GM06990 (cell line): Measurements from ENCODE around the gene NDUFA13.

Experiments used
- DNase-seq: peaks from one replicate; pipeline ENCODE4 v3.0.0-alpha.2; 2011; ENCODE audit not compliant: insufficient read length; ENCODE audit errors: extremely low read depth
- H3K27me3 ChIP-seq: replicated peaks from 2 replicates; pipeline ENCODE4 v1.6.0; 2011; ENCODE audit warnings: low read length; ENCODE audit not compliant: control insufficient read depth, insufficient read depth
- H3K36me3 ChIP-seq: 2 replicates; pipeline ENCODE4 v1.5.1; 2011; ENCODE audit warnings: low read length; ENCODE audit not compliant: control insufficient read depth, insufficient read depth
- H3K4me3 ChIP-seq: replicated peaks from 2 replicates; pipeline ENCODE4 v1.5.1; 2011; ENCODE audit warnings: low read depth, mild to moderate bottlenecking, control low read depth, low read length
- TF ChIP-seq, protein P1 (sequence below): IDR thresholded peaks from 2 replicates; pipeline ENCODE4 v1.5.1; 2011; ENCODE audit warnings: low read length, control low read depth, mild to moderate bottlenecking, inconsistent platforms; ENCODE audit not compliant: insufficient read depth, poor library complexity, severe bottlenecking

NDUFA13 gene

DNA sequence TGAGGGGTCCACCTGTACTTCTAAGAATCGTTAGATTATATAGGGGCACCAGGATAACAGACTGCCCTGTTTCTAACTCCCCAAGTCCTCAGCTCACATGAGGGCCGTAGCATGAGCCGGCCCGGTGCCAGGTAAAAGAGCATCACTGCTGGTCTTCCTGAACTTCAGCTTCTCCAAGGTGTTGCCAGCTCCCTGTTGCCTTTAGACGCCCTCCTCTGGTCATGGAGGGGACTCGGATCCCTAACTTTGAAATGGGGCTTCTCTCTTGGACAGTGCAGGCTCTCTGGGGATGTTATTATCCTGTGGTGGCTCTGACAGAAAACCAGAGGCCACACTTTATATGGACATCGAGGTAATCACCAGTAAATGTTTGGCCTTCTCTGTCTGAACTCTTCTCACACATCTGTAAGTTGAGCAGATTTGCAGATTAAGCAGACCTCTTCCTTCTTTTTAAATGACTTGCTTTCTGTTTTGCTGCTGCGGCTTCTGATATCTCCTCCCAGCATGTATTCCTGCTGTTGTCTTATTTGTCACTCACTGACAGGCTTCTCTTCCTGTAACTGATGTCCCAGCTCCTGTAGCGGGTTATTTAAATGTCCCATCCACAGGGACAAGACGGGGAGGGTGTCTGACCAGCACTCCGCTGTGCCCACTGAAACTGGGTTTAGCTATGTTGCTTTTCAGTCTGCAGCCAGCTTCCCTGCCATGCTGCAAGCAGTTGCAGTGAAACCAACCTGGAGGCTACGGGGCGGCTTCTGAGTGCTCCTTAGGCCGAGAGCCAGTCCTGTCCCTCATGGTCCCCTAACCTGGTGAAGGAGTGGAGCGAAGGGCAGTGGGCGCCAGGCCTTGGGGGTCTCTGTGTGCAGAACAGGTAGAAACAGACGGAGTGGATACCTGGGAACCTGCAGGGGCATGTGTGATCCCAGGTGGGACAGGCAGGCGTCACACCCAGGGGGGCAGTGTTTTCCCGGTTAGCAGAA is 39.9 kb upstream of the NDUFA13 start:
- Histone ChIP-seq H3K36me3 (peaks cover 8% of the 10 kb centered on the region), H3K4me3 (no peak overlapping the region), H3K27me3 (no peaks in the 10 kb centered on the region)
- DNase-seq = no peak
- TF ChIP-seq, protein P1, sequence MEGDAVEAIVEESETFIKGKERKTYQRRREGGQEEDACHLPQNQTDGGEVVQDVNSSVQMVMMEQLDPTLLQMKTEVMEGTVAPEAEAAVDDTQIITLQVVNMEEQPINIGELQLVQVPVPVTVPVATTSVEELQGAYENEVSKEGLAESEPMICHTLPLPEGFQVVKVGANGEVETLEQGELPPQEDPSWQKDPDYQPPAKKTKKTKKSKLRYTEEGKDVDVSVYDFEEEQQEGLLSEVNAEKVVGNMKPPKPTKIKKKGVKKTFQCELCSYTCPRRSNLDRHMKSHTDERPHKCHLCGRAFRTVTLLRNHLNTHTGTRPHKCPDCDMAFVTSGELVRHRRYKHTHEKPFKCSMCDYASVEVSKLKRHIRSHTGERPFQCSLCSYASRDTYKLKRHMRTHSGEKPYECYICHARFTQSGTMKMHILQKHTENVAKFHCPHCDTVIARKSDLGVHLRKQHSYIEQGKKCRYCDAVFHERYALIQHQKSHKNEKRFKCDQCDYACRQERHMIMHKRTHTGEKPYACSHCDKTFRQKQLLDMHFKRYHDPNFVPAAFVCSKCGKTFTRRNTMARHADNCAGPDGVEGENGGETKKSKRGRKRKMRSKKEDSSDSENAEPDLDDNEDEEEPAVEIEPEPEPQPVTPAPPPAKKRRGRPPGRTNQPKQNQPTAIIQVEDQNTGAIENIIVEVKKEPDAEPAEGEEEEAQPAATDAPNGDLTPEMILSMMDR = peak; percentile 26

DNA sequence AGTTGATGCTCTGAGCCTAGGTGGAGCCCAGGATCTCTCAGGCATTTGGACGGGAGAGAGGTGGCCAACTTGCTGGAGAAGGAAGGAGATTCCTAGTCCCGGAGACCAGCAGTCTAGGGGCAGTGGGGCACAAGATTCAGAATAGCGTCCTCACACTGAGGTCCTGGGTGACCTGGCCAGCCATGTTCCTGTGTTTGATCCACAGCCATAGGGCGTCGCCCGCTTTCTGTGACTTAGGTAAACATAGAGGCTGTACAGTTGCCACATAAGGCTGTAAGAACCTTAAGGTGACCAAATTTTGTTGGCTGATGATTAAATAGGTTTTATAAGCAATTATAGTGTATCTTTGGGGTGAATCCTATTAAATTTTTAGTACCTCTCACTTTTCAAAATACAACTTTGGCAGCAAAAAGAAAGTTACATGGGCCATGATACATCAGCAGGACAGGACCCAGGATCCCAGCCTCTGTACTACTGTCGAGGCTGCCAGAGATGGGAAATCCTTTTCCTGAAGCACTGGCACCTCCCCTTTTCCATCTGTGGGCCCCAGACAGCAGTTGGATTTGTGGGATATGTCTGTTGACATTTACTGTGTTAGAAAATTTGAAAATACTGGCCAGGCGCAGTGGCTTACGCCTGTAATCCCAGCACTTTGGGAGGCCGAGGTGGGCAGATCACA is 38.2 kb upstream of the NDUFA13 start:
- DNase-seq = no peak
- peaks cover 8% of the 10 kb centered on the region for H3K36me3 ChIP-seq
- TF ChIP-seq, protein P1 = no peak
- H3K4me3 ChIP-seq = no peak overlapping the region
- H3K27me3 ChIP-seq = no peaks in the 10 kb centered on the region

DNA sequence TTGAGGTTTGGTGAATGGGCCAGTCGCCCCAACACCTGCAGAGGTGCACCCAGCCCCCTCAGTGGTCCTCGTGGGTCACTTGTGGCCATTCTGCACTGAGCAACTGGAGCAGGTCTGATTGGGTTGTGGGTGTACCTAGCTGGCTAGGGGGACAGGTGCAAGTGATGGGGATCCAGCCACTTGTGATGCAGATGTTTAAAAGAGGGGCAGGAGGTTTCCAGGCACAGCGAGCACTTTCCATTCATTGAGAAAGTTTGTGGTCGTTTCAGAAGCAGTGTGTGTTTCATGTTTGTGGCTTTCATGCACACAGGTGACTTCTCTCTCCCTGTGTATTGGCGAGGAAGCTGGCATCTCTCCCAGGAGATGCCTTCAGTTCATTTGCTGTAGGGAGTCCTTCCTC is 35.3 kb upstream of the NDUFA13 start:
- Histone ChIP-seq H3K36me3 (peaks cover 7% of the 10 kb centered on the region), H3K27me3 (no peaks in the 10 kb centered on the region), H3K4me3 (no peak overlapping the region)
- no peak for DNase-seq
- TF ChIP-seq, protein P1 = no peak

DNA sequence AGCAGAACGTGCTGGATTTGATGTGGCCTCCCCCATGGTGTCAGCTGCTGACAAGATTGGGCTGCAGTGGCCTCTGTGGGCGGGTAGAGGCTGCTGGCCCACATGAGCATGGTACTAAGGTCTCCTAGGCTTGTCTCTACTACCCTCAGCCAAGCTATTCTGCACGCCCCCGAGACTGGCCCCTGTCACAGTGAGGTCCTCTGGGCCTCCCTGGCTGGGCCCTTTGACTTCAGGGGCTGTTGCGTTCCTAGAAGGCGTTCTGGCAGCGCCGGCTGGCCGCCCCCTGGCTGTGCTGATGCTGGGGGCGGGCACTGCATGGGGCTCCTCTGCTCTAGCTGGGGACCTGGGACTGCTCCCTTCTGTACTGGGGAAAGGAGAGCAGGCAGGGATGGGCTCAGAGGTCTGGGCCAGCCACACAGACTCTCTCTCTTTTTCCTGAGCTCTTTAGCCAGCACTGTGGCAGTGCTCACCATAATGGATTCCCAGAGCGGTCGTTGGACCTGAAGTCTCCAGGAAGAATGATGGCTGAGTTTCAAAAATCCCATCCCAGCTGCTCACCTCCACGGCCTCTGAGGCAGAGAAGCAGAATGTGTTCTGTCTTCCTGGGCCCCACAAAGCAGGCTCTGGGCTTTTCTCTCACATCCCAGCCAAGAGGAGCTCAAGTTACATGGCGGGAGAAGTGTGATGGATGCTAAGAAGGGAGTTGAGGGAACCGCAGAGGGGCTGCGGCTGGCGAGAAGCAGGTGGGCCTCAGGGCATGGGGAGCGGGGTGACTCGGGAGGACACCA is 33.0 kb upstream of the NDUFA13 start:
- H3K27me3 ChIP-seq = no peaks in the 10 kb centered on the region
- TF ChIP-seq, protein P1 = no peak
- H3K4me3 ChIP-seq = no peak overlapping the region
- DNase-seq = no peak
- peaks cover 16% of the 10 kb centered on the region for H3K36me3 ChIP-seq

DNA sequence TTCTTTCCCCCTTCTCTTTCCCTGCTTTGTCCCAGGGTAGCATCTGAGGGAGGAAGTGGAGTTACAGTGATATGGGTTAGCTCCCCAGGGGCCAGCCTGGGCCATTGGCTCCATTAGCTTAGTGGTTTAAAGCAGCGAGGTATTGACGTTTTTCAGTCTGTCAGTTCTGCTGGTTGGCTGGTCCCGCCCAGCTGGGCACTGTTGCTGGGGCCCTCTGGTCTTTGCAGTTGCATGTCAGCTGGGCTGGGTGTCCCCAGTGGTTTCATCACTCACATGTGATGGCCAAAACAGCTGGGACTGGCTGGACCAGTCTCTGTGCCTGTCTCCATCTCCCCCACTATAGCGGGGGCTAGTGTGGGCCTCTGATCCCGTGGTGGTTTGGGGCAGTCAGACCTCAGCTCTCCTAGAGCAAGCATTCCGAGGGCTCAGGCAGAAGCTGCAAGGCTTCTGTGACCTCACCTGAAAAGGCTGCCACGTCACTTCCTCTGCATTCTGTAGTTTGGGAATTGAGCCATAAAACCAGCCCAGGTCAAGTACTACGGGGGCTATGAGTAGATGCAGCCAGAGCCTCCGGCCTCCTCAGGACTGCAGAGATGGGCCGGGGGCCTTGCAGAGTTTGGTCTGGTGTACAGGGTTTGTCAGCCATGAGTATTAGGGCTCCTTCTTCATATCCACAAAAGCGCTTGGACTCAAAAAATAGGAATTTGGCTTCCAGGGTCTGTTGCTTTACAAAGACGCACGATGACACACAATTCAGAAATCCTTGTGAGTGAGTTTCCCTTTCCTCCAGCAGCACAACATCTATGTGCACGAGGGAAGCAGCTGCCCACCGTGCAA is 30.6 kb upstream of the NDUFA13 start:
- TF ChIP-seq, protein P1 = no peak
- Histone ChIP-seq H3K36me3 (peaks cover 16% of the 10 kb centered on the region), H3K4me3 (no peak overlapping the region), H3K27me3 (no peaks in the 10 kb centered on the region)
- DNase-seq = no peak
